ENCODE results near the gene MBD5.

DNA sequence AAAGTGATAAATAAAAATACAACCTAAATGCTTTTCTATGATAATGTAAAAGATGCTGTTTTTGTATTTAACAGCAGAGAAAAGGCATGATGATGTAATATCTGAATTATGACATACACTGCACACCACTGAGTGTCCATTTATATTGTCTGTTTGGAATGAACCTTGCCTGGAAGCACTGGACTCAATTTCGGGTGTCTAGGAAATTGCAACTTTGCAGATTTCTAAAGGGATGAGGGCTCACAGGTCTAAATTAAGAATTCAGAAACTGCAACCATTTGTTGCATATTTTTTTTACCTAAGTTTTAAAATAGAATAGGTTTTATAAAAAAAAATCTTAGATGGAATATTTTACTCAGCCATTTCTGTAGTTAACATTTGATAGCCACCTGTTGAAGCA, 492.5 kb downstream of the MBD5 start:
- TF ChIP-seq, protein P1, sequence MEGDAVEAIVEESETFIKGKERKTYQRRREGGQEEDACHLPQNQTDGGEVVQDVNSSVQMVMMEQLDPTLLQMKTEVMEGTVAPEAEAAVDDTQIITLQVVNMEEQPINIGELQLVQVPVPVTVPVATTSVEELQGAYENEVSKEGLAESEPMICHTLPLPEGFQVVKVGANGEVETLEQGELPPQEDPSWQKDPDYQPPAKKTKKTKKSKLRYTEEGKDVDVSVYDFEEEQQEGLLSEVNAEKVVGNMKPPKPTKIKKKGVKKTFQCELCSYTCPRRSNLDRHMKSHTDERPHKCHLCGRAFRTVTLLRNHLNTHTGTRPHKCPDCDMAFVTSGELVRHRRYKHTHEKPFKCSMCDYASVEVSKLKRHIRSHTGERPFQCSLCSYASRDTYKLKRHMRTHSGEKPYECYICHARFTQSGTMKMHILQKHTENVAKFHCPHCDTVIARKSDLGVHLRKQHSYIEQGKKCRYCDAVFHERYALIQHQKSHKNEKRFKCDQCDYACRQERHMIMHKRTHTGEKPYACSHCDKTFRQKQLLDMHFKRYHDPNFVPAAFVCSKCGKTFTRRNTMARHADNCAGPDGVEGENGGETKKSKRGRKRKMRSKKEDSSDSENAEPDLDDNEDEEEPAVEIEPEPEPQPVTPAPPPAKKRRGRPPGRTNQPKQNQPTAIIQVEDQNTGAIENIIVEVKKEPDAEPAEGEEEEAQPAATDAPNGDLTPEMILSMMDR (IDR thresholded peaks at IDR 0.05): no peak
- no peak for TF ChIP-seq EP300 (IDR thresholded peaks at IDR 0.05)
